T-cell (primary cell): Measurements from ENCODE around the gene CD53. TPM values are rescaled to one million over a fixed set of nuclear protein-coding genes. Genes with fewer than 3 reads are reported as not detected.

Source experiments
- ATAC-seq, 4 experiments: fragments of 200-7000 bp in 3 of 4; fragments of 150-1000 bp in 1 of 4; cut with Tn5 transposase; replicated peaks in 1 of 4; 1 replicate in 3 of 4; 2 replicates in 1 of 4; pipeline ENCODE4 v1.10.0; 2021; ENCODE audit warnings: moderate library complexity in 3 of 4, mild to moderate bottlenecking in 2 of 4, moderate number of reproducible peaks in 1 of 4
- CTCF ChIA-PET, 2 donors: fragments of 300-600 bp; sonication (Branson Sonifier 250); formaldehyde crosslinking; loops; one replicate each; lab custom pipeline; 2022; ENCODE audit warnings: antibody characterized with exemption in 2 of 2; lab: Charles Lee
- POLR2A ChIA-PET, 2 donors: fragments of 300-600 bp; sonication (Branson Sonifier 250); formaldehyde crosslinking; loops; one replicate each; lab custom pipeline; 2022; ENCODE audit warnings: antibody characterized with exemption in 2 of 2; lab: Charles Lee
- DNase-seq, 35 experiments: peaks; one replicate each; pipeline versions ENCODE4 v3.0.0 to v3.0.0-alpha.2; 2013 to 2023
- H3K27ac ChIP-seq: one replicate; pipeline ENCODE4 v1.5.1; 2013; ENCODE audit warnings: low read length
- H3K27me3 ChIP-seq, 2 experiments: replicated peaks in 1 of 2; 1 replicate in 1 of 2; 2 replicates in 1 of 2; pipeline versions ENCODE4 v1.6.1 to v1.7.0; 2013; ENCODE audit warnings: low read length in 1 of 2, mixed read lengths in 1 of 2; ENCODE audit not compliant: control insufficient read depth in 2 of 2, insufficient read depth in 2 of 2; ENCODE audit errors: extremely low read depth in 1 of 2
- H3K36me3 ChIP-seq, 2 donors: 1 replicate in 1 of 2; 2 replicates in 1 of 2; pipeline versions ENCODE4 v1.6.1 to v1.7.0; 2013; ENCODE audit warnings: low read length in 1 of 2; ENCODE audit not compliant: control insufficient read depth in 2 of 2, insufficient read depth in 1 of 2; ENCODE audit errors: extremely low read depth in 1 of 2
- H3K4me1 ChIP-seq, 2 experiments: 1 replicate in 1 of 2; 2 replicates in 1 of 2; pipeline versions ENCODE4 v1.6.1 to v1.7.0; 2013; ENCODE audit warnings: low read length in 2 of 2, mixed read lengths in 1 of 2; ENCODE audit not compliant: insufficient read depth in 2 of 2, control insufficient read depth in 1 of 2; ENCODE audit errors: extremely low read depth in 1 of 2
- H3K4me3 ChIP-seq, 2 donors: 1 replicate in 1 of 2; 2 replicates in 1 of 2; pipeline versions ENCODE4 v1.5.1 to v1.7.0; 2013; ENCODE audit warnings: mild to moderate bottlenecking in 2 of 2, low read length in 1 of 2, moderate library complexity in 1 of 2; ENCODE audit not compliant: control insufficient read depth in 1 of 2; ENCODE audit errors: extremely low read depth in 1 of 2
- H3K9me3 ChIP-seq: 2 replicates; pipeline ENCODE4 v1.7.0; 2013
- H3K27ac Mint-ChIP-seq, 2 donors: one replicate each; pipeline ENCODE4 v1.8.0; 2020 to 2021; ENCODE audit warnings: mild to moderate bottlenecking in 2 of 2, mixed read lengths in 2 of 2
- H3K27me3 Mint-ChIP-seq, 2 donors: one replicate each; pipeline ENCODE4 v1.8.0; 2021 to 2022; ENCODE audit warnings: mixed read lengths in 2 of 2
- H3K36me3 Mint-ChIP-seq: one replicate; pipeline ENCODE4 v1.8.0; 2021; ENCODE audit warnings: mixed read lengths
- H3K4me1 Mint-ChIP-seq, 3 donors: one replicate each; pipeline ENCODE4 v1.8.0; 2020 to 2022; ENCODE audit warnings: mixed read lengths in 3 of 3, mild to moderate bottlenecking in 1 of 3
- H3K4me3 Mint-ChIP-seq, 3 donors: one replicate each; pipeline ENCODE4 v1.8.0; 2020 to 2022; ENCODE audit warnings: mild to moderate bottlenecking in 3 of 3, mixed read lengths in 3 of 3, moderate library complexity in 3 of 3
- H3K9me3 Mint-ChIP-seq, 3 donors: one replicate each; pipeline ENCODE4 v1.8.0; 2020 to 2022; ENCODE audit warnings: mixed read lengths in 3 of 3
- WGBS: methylation state at CpG from one replicate; pipeline ENCODE4 v1.1.5; 2013; ENCODE audit warnings: missing lambda C conversion rate; ENCODE audit not compliant: insufficient coverage; 5-methylcytosine and 5-hydroxymethylcytosine counted together
- total RNA-seq, 35 experiments: library from RNA in 6 of 35; stranded (reverse) in 6 of 35; fragments of 120-200 nt in 1 of 35; gene quantifications; one replicate each; pipeline versions ENCODE4 v1.2.1 to v1.2.4 and lab custom pipeline; 2013 to 2026

Gene CD53
- total RNA-seq, 5 donors from 2014 or later (not counting 1 experiment from before 2014, with no cell fraction given): 288 to 405 (median 386) TPM

- no peak overlapping the region for H3K4me3 ChIP-seq
- POLR2A ChIA-PET: no interaction called here
- no peaks in the 10 kb centered on the region for H3K4me1 Mint-ChIP-seq
- H3K27ac Mint-ChIP-seq: no peak overlapping the region
- CTCF ChIA-PET: no interaction called here
- H3K36me3 ChIP-seq: peaks cover 0 to 15% of the 10 kb centered on the region in 2 donors
- no peaks in the 10 kb centered on the region for H3K4me1 ChIP-seq
- peaks cover 41% of the 10 kb centered on the region for H3K36me3 Mint-ChIP-seq
- H3K4me3 Mint-ChIP-seq: no peak overlapping the region
- DNase-seq: no peak
- H3K27ac ChIP-seq: no peak overlapping the region
- no peaks in the 10 kb centered on the region for H3K9me3 ChIP-seq
- peaks cover 3 to 9% (median 7%) of the 10 kb centered on the region in 3 donors for H3K9me3 Mint-ChIP-seq
- H3K27me3 Mint-ChIP-seq: no peaks in the 10 kb centered on the region
- no peaks in the 10 kb centered on the region for H3K27me3 ChIP-seq
- no CpG with 5 or more reads among the region's 2 CpGs for WGBS
- no peak for ATAC-seq
These were observed 72.7 kb downstream of the CD53 start for GRCh38 chr1:110945626-110946025.

- H3K27ac Mint-ChIP-seq: no peak overlapping the region
- POLR2A ChIA-PET: interaction anchor here in 1 of 2 donors (0.5 kb wide), 1 partner anchor 318 kb away, joined by 12 read pairs; no protein-coding TSS in a partner anchor
- no peaks in the 10 kb centered on the region for H3K4me1 ChIP-seq
- H3K4me3 ChIP-seq: no peak overlapping the region
- H3K36me3 Mint-ChIP-seq: peaks cover 64% of the 10 kb centered on the region
- H3K27ac ChIP-seq: no peak overlapping the region
- no peaks in the 10 kb centered on the region for H3K4me1 Mint-ChIP-seq
- CTCF ChIA-PET: interaction anchor here in 1 of 2 donors (1.2 kb wide), 1 partner anchor 16 kb away, joined by 3 read pairs; the partner anchor contains the start of gene LRIF1
- no CpG with 5 or more reads among the region's 10 CpGs for WGBS
- peaks cover 2% of the 10 kb centered on the region for H3K9me3 ChIP-seq
- H3K27me3 Mint-ChIP-seq: no peaks in the 10 kb centered on the region
- no peaks in the 10 kb centered on the region for H3K27me3 ChIP-seq
- no peak overlapping the region for H3K4me3 Mint-ChIP-seq
- peaks cover 3 to 18% (median 18%) of the 10 kb centered on the region in 3 donors for H3K9me3 Mint-ChIP-seq
- DNase-seq: no peak
- no peak for ATAC-seq
- H3K36me3 ChIP-seq: peaks cover 4 to 20% of the 10 kb centered on the region in 2 donors
These were observed 75.3 kb downstream of the CD53 start for GRCh38 chr1:110948038-110948810.

Other genes starting within 250 kb of the CD53 start
- 100 to 1,000 TPM; 101 to 125 (median 110) TPM for gene KCNA3, start 198.2 kb upstream of the CD53 start, total RNA-seq
- gene LRIF1, start 90.8 kb downstream of the CD53 start, total RNA-seq: 10 to 100 TPM in 3 of 5 donors, 1 to 10 TPM in 2; 6.4 to 23.8 (median 19.9) TPM